GM21717 (cell line): ENCODE data around the gene C1orf174.
A peak's percentile ranks its signal among the peaks of the same experiment; 100 is the strongest.

ENCODE experiments used
- ATAC-seq: cut with Tn5 transposase; IDR thresholded peaks from one replicate; pipeline ENCODE4 v1.9.1; 2021; ENCODE audit warnings: mild to moderate bottlenecking, moderate library complexity; ENCODE audit not compliant: unreplicated experiment

The C1orf174 gene

DNA sequence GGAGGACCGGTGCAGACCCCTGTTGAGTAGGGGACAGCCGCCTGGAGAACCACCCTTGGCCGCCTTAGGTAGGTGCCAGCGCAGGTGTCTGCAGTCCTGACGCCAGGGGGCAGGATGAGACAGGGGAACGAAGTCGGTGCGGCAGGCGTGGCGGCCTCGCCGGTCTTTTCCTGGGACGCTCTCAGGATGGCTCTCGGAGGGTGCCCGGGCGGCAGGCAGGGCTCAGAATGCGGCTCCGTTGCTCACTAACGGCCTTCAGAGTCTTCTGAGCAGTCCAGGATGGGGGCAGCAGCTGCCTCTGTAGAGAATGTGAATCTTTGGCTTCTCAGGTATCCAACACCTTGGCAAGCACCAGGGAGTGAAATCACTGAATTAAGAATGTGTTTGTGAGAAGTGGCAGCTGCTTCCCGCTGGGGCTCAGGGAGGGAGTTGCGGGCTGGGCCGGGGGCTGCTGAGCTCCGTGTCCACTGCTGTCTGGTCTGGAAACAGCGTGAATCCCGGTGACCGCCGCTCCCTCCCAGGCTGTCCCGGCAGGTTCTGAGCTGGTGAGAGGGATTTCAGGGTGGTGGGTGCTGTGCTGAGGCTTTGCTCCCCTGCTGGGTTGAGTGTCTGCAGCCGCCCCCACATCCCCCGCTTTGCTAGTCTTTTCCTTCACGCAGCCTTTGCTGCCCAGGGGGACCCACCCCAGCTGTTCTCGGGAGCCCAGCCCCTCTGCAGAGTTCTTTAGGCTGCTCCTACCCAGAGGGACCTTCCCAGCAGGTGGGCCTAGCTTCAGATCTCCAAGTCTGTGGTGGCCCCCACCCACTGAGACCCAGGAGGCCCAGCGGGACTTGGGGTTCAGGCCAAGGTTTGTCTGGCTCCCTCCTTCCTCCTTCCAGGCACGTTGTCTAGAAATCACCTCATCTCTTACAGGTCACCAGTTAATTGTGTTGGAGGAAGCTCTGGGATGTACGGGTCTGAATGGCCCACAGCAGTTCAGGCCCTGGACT is 11.1 kb upstream of the C1orf174 start:
- ATAC-seq, result no peak

DNA sequence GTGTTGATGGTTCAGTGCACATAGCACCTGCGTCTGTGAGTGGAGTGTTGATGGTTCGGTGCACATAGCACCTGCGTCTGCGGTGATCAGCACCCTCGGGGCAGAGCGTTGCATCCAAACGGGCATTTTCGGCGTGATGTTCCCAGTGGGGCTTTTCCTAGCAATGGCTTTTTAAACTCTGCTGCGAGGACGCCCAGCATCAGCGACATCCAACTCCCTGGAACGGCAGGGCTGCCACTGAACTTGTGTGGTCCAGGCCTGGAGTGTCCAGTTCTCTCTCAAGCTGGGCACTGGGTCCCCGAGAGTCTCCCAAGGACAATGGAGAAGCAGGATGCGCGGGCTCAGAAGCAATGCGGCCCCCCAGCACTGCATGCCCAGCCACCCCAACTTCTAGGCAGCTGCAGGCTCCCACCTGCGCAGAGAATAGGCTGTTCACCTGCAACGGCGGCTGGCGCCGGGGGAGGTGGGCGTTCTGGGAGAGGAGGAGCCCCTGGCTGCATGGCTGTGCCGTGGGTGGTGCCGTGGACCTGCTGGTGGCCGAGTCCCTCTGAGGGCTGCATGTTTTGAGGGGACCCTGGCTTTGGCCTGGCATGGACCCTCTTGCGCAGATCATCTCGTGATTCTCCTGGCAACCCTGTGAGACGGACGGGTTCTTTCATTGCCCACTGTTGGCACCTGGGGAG is 10.1 kb upstream of the C1orf174 start:
- no peak for ATAC-seq

DNA sequence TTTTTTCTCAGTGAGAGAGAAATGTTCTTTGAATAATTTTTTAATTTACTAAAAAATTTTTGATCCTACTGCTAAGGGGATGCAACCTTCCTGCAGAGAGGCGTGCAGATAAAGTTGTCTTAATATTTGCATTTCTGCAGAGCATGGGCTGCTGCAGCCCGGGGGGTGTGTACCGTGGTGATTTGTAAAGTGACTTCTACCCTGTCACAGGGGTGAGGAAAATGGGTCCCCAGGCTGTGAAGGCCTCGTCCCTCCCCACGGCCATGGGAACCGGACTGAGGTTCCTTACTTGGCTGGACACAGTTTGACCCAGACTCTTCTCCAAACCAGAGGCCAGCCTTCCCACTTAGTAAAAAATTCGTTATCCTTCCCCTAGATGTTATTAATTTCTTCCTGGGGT is 9.5 kb upstream of the C1orf174 start:
- no peak for ATAC-seq

DNA sequence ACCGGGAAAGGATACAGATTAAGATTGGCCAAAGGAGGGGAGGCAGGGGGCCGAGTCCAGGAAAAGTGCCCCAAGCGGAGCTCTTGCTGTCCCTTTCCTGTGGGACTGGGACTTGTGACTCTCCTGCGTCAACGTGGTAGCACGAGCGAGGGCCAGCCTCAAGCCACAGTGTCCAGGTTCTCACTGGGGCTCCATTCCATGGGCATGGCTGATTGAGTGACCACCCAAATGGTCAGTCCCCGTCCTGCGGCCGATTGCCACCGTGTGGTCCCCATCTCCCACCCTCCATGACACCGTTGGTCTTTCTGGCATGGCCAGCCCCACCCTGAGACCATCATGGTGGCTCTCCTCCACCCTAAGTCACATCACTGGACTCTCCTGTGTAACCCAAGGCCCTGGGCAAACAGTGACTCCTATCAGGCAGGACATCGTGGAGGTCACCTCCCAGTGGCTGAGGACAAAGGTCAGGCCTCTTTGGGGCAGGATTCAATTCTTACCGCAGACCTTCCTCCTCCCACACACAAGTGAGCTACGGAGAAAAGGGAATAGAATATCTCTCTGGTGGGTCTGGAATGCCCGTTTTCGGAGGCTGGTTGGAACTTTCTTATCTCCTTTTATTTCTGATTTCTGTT is 8.9 kb upstream of the C1orf174 start:
- ATAC-seq, result no peak

DNA sequence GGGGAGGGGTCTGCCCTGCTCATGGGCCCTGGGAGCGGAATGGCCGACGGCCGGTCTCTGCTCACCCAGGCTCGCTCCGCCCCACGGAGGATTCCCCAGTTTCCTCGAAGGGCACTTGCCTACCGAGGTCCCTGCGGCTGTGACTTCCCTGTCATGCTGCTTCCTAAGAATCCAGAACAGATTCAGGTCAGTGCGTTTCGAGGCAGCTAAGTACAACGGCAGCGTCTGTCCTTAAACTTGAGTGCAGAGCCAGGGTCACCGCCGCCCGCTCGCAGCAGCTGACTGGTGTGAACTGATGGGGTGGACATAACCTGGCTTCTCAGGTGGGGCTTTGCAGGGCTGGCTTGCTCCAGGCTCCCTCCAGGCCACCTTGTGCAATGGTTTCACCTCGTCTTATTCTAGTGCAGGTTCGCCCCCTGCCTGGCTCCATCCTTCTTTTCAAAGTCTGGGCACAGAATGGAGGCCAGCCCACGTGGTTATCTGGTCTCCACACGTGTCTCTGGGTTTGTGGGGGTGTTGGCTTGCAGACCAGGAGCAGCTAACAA is 7.6 kb upstream of the C1orf174 start:
- ATAC-seq, result no peak

DNA sequence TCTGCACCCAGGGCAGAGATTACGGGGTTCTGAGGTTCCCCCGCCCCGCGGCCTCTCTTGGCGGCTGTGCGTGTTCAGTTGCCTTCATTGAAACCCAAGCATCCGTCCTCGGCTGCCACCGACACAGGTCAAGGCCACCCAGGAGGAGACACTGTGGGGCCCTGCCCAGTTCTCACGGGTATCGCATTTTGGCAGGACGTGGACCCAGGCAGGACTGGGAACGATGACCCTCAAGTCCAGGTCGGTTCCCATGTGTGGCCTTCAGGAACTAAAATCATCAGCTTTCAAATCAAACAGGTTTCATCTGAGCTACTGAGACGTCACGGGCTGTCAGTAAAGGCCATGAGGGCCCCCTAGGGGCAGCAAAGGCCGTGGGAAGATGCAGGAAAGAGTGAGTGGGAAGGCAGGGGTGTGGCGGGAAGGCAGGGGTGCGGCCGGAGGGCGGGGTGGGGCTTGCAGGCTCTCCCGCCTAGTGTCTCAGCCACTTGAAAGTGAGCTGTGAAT is 7.0 kb upstream of the C1orf174 start:
- ATAC-seq, result no peak

DNA sequence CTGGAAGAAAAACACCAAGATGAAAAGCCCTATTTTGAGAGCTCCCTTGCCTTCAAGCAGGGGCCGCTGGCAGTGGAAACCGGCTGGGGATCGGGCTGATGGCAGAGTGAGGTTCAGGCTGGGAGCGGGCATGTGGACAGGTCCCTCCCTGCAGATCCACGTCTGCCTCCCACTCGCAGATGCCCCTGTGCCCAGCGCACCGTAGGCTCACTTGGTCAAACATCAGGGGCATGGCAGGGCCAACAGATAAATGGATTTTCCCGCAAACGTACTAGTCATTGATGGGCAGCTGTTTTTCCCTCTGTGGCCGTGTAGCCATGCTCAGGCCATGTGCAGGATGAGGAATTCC is 6.6 kb upstream of the C1orf174 start:
- no peak for ATAC-seq

DNA sequence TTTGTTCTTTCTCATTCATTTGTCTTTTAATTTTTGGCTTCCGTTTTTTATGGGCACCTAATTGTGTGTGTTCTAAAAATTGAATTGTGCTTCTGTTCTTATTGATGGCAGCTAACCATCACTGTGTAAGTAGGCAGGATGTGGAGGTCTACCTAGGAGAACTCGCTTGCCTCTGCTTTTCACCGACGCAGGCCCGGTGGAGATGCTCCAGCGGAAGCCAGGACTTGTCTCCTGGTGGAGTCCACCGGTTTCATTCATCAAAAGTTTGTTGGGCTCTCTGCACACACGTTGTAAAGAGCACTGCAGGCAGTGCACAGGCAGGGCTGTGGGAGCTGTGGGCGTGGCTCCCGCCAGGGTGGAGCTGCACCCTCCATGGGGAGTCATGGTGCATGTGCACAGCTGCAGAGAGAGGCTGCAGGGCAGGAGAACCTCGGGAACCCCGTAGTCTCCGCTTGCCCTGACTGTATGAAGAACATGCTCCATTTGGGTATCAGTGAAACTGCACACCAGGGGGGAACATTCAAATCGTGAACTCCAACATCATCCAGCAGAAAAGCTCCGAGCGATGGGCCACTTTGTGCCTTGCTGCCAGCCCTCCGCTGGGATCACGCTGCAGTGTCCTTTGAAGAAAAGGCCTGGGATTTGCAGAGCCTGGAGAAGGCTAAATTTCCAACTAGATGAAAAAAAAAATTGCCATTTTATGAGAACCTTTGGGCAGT is 6.0 kb upstream of the C1orf174 start:
- ATAC-seq, result no peak

DNA sequence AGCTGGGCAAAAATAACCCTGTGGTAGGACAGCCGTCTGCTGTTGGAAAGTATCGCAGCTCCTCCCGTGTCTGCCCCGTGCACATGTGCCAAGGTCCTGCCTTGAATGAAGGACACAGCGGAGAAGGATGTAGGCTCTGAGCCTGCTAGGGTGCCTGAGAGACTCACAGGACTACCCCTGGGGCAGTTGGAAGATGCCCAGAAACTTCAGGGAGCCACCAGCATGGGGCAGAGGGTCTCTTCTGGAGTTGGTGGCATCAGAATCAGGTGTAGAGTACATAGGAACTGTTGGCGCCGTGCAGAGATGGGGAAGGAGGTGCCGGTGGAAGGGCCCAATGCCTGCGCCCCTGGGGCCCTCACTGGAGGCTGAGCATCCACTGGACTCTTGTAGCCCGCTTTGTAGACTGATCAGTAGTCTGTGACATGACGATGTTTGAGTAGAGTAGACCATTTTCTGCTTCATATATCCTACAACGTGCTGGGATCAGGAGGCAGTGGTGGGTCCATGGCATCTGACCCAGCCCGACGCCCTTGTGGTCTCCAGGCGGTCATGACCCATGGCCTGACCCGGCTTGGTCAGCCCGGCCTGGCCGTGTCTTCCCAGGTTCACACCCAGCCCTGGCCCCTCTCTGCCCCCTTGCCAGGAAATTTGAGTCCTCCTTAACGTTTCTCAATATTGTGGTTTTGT is 5.3 kb upstream of the C1orf174 start:
- ATAC-seq, result no peak

DNA sequence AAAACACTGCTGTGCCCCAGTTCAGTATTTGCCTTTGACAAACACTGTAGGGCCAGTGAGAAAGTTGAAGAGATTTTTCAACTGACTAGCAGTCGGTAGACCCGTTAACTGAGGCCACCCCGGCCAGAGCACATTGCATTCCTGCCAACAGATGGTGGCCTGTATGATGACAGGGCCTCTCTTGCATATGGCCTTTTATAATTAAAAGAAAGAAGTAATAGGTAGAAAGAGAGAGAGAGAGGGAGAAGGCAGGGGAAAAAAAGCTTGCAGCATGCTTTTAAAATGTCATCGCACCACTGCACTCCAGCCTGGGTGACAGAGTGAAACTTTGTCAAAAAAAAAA is 4.7 kb upstream of the C1orf174 start:
- no peak for ATAC-seq

DNA sequence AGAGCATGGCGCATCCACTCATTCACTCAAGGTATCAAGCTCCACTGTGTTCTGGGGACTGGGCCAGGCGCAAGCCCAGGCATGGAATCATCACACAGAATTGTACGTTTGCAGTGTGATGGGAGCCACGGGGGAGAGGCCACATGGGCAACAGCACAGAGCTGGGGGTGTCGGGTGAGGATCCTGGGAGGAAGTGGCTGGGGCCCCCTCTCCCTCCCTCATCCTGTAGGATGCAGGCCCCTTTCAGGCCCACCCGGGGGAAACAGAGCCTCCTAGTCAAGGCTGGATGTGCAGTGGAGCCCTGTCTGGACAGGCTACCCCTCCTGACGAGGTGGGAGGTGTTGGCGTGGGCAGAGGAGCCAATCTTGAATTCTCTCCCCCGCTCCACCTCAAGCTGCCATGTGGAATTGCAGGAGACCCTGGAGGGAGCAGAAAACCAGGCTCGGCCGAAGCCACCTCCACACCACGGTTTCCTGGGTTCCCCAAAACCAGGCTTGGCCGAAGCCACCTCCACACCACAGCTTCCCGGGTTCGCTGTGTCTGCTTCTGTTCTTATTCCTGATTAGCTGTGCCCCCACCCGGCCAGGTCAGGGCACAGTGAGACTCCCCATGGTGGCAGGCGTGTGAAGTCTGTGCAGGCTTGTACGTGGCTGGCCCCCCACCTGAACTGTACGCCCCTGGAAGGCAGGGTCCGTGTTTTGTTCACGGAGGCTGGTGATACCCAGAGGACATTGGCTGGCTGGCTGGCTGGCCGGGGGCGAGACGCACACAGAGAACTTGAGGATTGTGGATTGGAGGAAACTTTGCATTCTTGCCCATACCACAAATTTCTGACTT is 4.2 kb upstream of the C1orf174 start:
- ATAC-seq, result no peak

DNA sequence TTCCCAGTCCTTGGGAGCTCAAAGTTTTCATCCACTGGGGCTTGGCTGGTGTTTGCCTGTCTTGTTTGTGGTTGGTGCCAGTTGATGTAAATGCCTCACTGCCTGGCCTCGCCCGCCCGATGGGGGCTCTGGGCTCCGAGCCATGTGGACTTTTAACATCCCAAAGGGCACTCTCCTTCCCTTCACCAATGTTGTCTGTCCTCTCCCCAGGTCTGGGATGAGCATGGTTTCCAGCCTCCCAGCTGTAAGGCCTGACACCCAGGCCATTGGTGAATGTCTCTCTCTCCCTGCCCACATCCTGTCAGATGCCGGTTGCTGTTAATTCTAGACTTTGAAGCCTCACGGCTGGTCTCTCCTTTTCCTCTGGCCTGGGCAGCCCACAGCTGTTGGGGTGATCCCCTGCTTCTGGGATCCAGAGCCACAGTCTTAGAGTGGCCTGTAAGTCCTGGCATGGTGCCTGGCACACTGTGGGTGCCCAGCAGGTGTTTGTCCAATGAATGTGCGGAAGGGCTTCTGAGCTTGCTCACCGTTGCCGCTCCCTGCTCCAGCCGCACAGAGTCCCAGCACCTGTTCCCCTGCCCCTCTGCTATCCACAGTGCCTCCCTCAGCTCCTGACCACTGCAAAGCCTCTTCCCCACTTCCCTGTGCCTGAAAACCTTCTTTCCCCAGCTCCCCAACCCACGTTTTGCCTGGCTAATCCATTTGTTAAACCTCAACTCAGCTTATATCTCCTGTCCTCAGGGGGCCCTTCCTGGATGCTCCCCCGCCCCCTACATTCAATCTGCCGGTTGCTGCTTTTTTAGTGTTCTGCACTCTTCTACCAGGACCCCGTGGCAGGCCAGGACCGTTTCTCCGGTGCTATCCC is 3.3 kb upstream of the C1orf174 start:
- ATAC-seq, result no peak

DNA sequence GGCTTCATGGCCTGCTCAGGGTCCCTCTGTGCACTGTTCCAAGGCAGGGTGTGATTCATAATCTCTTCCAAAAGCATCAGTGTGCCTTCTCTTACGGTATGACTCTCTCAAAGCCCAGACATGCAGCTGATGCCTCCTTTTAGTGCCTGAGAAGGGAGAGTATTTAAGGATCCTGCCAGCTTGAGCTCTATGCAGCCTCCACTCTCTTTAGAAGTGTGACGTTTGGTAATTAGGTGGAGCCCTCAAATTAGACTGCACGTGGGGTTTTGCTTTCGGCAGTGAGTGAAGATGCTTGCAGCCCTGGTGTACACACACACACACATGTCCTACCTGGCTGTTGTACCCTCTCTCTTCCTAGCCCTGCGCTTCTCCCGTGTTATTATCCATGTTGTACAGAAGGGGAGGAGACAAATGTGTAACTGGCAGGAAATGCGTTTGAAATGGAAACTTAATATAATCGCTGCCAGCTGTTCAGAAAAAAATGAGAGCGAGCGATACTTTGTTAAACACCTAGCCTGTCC is 2.6 kb upstream of the C1orf174 start:
- ATAC-seq, result no peak

DNA sequence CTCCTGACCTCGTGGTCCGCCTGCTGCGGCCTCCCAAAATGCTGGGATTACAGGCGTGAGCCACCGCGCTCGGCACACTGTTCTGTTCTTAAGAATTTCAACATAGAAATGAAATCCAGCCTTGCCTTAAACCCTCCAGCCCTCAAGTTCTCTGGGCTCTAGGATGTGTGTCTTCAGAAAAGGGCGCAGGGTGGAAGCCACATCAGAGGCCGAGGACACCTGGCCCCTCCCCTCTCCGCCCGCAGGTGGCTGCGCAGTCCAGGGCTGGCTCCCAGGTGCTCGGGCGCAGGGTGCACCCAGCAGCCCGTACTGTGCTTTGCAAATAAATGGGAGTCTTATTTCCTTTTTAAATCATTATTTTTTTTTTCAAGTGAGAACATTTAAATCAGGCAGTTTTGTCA is 2.0 kb upstream of the C1orf174 start:
- ATAC-seq, result no peak

DNA sequence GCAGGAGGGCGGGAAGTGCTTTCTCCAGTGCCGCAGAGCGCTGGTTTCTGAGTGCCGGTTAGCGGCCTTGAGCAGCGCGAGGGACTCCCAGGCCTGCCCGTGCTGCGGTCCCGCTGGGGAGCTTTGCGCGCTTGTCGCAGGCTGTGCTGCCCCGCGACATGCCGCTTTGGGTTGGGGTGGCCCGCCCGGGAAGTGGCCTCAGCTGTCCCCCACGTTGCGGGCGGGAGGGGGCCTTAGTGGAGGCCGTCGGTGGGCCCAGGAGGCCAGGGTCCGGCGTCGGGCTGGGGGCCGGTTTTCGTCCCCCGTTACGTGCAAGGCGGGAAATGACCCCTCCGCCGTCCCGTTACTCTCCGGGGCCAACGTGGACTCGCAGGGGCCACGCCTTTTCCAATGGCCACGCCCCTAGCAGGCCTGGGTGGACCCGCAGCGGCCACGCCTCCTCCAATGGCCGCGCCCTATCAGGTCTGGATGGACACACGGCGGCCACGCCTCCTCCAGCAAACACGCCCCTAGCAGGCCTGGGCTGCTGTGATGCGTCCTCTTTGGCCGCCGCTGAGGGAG is 977 bp upstream of the C1orf174 start:
- ATAC-seq, result peak; percentile 59

DNA sequence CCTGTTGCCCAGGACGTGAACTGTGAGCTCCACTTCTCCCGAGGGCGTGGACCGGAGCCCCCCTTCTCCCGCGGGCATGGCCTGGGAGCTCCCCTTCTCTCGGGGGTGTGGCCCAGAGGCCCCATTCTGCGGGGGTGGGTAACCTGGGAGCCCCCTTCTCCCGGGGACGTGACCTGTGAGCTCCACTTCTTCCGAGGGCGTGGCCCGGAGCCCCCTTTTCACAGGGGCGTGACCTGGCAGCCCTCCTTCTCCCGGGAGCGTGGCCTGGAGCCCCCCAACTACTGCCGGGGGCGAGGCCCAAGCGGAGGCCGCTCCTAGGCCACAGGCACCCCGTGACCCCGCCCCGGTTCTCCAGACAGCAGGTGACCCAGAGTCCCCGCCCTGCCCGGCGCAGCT is 320 bp downstream of the C1orf174 start:
- ATAC-seq, result peak; percentile 11

DNA sequence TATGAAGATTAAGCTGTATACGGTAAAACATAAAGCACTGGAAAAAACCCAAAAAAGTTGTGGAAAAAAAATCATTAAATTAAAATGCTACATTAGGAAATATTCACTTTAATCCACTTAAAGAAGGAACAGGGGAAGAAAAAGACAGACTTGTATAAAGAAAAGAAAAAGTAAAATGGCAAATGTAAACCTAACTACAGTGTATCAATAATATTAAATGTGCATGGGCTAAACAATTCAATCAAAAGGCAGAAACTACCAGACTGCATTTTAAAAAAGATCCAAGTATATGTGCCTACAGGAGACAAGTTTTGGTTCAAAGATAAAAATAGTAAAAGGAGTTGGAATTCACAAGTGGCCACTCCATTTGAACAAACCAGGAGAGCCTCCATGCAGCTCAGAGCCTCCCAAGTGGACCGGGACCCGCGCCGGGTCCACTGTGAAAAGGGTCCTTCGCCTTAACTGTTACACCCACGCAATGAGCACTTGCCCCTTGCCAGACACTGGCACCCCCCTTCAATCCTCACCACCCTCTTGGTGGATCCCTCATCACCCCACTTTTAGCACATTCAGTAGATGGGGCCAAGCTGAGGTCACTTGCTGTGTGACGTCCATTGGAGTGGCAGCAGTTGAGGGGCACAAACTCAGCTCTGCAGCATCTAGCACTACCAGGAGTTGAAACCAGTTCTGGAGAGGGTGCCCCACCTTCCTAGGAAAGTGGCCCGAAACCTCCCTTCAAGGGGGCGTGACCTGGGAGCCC is 898 bp downstream of the C1orf174 start:
- ATAC-seq, result no peak
